NCI-H748 treated with DMSO at 0.1 percent for 48 hours (cell line): ENCODE results near the gene C7orf57.
"Not testable (repeated sequence)": the region's sequence is repeated elsewhere in the genome, so short reads cannot be mapped to it uniquely, and the experiment has no call there.

ENCODE experiments used
- DNase-seq: peaks from one replicate; lab custom pipeline; 2025; lab: John Stamatoyannopoulos, UW

Gene C7orf57

DNA sequence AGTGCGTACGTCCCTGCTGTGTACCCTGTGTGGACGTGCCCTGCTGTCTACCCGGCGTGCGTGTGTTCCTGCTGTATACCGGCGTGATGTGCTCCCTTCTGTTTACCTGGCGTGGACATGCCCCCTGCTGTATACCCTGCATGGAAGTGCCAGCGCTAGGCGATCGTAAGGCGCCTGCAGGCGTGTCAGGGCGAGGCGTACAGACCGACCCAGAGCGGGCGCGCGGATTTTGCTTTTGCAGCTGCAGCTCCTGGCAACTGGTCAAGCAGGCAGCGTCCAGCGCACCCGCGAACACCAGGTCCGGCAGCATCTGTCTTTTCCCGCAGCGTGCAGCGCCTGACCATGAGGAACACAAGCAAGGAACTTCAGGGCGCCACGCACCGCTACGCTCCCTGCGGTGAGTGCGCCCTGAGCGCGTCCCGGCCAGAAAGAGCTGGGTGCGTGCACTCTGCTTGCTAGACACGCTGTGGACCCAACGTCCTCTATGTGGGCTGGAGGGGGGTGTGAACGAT, 680 bp downstream of the C7orf57 start:
- no peak for DNase-seq

DNA sequence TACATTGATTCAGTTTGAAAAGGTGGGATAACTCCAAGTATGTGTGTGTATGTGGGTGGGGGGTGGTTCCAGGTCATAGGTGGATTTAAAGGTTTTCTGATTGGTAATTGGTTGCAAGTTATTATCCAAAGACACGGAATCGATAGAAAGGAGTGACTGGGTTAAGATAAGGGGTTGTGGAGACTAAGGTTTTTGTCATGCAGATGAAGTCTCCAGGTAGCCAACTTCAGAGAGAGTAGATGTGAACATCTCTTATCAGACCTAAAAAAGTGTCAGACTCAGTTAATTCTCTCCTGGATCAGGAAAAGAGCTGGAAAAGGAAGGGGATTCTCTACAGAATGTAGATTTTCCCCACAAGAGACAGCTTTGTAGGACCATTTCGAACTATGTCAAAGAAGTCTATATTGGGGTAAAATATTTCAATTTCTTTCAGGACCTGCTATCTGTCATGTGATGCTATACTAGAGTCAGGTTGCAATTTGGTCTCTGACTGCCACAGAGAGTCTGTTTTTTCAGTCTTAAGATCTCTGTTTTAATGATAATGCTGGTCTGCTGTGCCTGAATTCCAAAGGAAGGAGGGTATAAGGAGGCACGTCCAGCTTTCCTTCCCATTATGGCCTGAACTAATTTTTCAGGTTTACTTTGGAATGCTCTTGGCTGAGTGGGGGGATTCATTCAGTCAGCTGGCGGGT, 3.6 kb downstream of the C7orf57 start:
- DNase-seq, result no peak

DNA sequence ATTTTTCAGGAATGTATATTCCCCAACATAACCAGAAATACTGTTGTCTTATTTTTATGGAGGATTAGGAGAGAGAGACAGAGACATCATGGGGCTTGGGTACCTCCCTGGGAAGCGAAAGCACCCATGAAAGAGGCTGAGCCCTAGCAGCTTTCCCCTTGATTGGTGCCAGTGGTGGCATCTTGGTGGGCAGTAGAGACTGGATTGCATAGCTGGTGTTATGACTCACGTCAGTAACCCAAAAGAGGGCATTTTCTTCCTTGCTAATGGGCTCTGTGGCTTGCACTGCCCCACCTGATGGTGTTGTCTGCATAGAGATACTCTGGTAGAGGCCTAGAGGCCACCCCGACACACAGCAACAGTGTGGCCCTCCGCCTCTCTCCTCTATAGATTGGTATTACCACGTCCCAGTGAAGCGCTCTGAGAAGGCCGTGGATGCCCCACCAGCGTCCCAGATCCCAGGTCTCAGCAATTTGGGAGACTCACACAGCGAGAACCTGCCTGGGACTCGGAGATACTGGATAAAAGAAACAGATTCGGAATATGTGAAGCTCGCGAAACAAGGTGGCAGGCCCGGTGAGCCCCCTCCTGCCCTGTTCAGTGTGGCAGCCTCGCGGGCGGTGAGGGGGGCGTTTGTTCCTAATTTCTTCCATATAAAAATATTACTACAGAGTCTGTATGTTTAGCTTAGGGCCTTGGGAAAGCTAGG, 5.8 kb downstream of the C7orf57 start:
- DNase-seq, result no peak

DNA sequence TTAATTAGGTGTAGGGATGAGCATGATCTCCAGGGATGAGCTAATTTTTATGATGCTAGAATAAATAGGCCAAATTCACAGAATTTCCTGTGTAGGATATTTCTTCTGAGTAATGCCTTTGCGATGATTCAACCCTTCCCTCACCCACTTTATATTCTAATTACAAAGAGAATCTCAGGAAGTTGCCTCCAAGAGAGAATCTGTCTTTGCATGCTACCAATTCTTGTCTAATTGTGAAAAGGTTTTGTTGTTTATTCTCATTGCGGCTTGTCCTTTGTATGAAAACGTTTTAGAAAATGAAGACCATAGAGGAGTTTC, 6.3 kb downstream of the C7orf57 start:
- DNase-seq, result no peak

DNA sequence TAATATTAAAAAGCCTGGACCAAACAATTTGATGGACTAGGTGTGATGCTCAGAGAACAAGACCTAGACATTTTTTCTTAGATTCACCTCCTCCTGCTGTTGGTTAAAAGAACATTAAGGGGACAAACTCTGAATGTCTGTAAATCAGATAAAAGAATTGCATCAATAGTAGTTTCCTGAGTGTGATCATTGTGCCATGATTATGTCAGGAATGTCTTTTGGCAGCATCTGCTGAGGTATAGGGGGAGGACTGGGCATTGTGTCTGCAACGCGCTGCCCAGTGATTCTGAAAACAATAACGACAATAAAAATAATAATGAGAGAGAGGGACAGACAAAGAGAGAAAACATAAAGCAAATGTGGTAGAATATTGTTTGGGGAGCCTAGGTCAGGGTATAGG, 6.9 kb downstream of the C7orf57 start:
- no peak for DNase-seq

DNA sequence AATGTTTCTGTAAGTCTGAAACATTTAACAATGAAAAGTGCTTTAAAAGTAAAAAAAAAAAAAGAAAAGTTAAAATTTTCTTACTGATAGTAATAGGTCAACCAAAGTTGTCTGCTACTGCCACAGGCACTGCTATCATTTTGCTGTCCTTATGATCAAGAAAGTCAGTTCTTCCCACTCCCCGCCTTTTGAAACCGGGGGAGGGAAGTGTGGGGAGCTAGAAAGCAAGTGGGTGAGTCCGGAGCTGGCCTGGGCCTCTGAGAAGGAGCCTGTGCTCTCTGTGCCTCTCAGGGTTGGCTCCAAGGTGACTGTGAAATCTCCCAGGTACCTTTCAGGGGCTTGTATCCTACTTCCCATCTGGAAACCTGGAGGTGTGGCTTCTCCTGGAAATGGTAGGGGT, 7.3 kb downstream of the C7orf57 start:
- DNase-seq, result no peak

DNA sequence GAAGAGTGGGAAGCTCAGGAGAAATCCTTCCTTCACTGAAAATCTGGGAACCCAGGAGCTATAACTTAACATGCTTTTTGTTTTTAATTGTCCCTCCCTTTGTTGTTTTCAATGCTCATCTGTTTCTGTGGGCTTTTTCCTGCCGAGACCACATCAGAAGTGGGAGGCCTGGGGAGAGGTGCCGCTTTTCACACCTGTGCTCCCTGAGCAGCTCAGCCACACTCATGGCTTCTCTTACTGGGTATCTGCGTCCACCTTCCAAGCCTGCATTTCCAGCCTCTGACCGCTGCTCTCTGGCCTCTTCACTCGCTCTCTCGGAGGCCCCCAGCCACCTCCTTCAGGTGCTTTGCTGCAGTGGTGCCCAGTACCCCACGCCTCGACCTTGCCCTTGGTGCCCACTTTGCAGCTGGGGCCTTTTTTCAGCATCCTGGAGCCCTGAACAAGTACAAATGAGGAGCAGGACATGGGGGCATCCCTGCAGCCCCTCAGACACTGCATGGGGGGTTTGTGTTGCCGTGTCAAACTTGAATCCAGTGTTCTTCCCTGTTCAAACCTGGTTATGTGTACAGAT, 9.9 kb downstream of the C7orf57 start:
- DNase-seq, result no peak

DNA sequence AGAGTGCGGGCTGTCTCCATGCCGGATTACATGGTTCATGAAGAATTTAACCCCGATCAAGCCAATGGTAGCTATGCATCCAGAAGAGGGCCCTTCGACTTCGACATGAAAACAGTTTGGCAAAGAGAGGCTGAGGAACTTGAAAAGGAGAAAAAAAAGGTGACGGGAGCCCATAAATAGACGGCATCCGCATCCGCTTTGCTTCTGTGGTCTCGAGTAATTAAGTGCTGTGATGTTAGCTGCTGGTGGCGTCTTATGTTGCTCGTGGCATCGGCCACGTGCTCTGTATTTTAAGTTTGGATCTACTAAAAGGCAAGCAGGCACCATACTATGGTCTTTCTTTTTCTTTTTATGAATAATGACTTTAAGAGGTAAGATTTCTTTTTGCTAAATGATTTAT, 11.1 kb downstream of the C7orf57 start:
- no peak for DNase-seq

DNA sequence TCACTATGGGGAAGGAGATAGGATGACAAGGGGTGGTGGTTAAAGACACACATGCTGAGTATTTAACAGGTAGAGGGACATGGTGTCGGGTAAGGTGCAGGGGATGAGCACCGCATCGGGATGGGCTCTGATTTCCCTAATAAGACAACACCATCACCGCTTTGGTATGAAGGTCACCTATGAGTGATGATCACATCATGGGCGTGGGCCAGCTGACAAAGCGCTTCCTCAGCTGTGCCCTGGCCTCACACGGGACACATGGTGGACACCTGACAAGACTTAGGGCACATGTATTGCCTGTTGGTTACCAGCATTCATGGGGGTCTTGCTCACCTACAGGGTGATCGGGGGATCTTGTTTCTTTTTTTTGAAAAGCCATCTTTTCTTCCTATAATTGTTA, 12.8 kb downstream of the C7orf57 start:
- no peak for DNase-seq

DNA sequence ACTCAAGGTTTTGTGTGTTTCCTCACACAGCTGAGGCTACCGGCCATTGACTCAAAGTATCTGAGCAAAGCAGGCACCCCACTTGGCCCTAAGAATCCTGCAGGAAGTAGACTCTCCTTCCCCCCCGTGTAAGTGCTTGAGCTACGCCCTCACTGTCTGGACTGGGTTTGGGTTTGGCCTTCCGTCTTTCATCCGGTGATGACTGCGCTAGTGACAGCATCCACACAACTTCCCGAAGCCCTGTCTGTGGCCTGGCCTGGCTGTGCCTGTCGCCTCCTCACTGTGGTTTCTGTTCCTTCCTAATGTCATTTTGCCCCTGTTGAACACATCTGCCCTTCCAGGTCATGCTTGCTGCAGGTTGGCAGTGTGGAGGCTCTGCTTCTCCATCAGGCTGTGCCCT, 14.5 kb downstream of the C7orf57 start:
- no peak for DNase-seq

DNA sequence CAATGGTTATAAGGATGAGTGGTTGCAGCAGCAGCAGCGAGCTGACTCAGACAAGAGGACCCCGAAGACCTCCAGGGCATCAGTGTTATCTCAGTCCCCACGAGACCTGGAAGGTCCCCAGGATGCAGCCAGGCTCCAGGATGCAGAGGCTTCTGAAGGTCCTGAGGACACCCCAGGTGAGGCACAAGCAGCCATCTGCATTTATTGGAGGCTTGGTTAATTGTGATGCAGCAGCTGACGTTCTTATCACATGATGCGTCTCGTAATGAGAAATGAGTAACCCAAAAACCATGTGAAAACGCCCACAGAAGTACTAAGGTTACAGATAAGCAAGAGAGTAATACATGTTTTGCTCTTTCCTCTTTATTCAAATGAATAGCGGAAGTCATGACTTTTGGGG, 17.4 kb downstream of the C7orf57 start:
- DNase-seq, result no peak

DNA sequence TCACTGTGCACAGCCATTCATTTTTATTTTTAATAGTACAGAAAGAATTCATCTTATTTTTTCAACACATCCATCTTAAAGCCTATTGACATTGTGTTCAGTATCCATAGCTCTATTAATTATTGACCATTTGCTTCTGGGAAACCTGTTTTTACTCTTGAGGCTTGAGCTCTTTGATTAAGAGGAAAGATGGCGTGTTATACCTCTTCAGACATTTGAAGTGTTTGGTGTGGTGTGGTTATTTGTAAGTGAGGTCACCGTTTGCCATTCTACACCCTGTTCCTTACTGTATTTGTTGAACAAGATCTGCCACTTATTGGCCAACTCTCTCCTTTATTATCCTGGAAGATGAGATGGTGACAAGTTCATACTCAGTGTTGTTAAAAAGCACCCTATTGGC, 18.4 kb downstream of the C7orf57 start:
- no peak for DNase-seq

DNA sequence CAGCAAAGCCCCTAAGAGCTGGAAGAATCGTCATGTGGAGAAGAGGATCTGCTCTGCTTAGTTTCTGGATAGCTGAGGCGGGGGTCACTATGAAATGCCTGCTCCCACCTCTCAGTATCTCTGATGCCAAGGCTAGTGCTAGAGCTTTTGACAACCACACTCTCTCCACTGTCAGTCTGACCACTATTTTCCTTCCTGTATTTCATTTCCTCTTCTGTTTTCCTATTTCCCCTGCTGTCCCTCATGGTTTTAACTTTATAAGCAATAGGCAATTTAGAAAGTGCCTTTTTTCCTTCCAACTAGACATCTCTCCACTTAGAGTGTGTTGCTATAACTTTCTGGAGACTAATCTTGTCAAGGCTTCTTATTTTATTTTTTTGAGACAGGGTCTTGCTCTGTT, 23.6 kb downstream of the C7orf57 start:
- no peak for DNase-seq

DNA sequence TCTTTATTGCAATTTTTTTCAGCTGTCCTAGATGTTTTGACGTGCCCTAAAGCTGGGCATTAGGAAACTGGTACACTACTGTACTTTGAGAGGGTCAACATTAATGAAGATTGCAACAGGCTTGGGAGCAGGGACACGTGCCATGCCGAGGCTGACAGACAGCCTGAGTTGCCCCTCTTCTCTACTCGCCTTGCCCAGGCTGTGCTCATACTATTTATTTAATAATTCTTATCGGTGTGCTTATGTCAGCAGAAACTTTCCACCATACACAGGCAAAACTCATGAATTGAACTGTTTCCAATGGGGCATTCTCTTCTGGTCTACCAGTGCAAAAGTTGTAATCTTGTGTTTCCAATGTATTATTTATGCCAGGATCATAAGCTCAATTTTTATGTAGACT, 24.4 kb downstream of the C7orf57 start:
- no peak for DNase-seq

DNA sequence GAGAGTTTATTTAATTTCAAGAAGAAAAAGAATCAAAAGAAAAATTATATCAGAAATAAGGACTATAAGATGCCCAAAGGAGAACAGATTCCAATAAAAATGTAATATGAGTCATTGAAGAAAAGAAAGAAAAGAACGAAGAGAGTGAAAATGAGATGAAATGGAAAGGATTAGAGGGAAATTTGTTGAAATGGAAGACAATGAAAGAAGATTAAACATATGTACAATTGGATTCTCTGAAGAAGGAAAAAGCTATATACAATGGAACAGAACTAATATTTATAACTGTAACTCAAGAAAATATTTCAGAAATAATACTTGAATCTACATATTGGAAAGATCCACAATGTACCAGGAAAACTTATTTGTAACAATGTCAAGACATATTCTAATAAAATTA, 28.6 kb downstream of the C7orf57 start:
- no peak for DNase-seq

DNA sequence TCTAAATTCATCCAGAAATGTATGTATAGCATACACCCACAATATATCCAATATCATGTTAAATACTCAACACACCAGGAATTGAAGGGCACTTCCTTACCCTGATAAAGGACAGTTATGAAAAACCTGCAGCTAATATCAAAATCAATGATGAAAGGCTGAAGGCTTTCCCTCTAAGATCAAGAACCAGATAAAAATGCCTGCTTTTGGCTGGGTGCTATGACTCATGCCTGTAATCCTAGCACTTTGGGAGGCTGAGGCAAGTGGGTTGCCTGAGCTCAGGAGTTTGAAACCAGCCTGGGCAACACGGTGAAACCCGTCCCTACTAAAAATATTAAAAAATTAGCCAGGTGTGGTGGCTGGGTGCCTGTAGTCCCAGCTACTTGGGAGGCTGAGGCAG, 32.1 kb downstream of the C7orf57 start:
- no peak for DNase-seq

DNA sequence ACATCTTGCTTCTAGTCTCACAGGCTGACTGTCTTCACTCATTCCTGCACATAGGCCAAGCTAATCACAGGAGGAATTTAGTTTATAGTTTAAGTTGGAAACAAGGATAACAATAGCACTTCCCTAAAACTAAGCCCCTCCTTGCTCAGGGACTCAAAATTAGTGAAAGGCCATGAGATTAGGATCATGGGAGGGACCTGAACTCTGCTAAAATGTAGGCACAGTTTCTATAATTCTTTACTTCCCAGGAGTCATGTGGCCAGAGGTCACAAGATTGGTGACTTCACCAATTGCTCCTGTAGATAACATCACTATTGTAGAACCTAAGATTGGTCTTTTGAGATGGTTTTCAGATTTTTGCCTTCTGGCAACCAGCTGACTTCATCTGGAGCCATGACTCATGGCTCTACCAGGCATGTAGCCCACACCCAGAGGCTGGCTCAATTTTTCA, 38.9 kb downstream of the C7orf57 start:
- DNase-seq, result no peak

DNA sequence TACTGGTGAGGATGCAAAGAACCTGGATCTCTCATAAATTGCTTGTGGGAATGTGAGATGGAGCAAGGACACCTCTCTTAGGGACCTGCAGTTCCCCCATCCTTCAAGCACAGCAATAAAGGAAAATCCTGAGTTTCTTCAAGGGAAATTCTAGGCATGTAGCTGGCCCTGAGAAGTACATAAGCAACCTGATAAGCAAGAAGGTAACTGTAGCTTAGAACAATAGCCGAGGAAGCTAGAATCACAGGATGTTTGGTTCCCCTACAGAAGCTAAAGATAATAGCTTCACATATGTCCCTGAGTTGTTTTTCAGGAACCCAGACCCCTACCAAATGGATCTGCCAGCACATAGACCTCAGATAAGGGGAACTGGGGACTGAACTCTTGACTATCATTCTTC, 42.1 kb downstream of the C7orf57 start:
- no peak for DNase-seq

DNA sequence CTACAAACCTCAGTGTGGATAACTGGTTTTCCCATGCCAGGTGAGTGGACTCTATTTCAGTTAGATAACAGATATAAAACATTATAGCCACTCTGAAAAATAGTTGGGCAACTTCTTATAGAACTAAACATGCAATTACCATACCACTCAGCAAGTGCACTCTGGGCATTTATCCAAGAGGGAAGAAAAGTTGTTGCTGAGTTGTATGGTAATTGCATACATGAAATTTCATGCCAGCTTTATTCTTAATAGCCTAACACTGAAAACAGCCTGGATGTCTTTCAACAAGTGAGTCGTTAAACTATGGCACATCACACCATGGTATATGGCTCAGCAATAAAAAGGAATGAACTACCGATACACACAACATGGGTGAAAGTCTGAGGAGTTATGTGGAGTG, 43.1 kb downstream of the C7orf57 start:
- DNase-seq, result no peak

DNA sequence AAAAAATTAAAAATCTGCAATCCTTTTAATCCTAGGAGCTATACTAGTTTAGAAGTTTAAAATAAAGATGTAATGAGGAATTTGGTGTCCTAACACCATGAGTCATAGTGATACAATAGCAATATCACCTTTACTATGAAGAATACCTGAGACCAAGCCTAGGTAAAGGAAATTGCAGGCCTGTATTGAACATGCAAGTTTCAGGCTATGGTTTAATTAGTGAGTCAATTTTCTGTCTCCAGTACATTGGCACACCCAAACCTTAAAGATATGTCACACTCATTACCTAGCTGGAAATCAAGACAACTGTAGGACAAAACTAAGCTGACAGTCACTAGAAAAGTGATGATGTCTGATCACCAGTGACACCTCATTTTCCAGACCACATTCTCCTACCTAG, 47.0 kb downstream of the C7orf57 start:
- not testable (repeated sequence) for DNase-seq

DNA sequence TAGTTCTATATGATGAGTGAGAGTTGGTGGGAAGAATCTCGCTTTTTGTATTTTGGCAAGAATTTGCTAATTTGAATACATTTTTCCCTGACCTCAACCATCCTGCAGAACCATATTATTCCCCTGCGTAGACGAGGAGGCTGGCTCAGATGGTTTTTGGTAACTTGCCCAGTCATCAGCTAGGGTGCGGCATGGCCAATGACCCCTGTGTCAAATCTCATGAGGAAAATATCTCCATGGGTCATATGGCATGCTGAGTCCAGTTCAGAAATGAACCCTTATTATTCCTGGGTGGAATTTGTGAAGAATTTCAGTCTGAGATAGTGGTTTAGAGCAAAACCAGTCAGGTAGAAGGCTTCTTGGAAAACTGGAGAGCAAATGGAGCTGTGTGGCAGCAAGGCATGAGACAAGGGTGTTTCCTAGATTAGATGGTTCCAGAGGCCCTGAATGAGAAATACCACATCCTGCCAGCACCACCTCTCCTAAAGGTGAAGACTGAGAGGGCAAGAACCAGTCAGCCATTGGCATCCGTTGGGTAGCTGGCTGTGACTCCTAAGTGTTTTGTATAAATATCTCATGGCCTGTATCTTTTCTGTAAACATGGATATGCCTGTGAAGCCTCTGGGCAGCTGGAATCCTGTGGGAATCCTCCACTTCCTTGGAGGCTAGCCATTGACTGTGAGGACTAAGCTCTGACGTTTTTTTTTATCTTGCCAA, 47.9 kb downstream of the C7orf57 start:
- no peak for DNase-seq

DNA sequence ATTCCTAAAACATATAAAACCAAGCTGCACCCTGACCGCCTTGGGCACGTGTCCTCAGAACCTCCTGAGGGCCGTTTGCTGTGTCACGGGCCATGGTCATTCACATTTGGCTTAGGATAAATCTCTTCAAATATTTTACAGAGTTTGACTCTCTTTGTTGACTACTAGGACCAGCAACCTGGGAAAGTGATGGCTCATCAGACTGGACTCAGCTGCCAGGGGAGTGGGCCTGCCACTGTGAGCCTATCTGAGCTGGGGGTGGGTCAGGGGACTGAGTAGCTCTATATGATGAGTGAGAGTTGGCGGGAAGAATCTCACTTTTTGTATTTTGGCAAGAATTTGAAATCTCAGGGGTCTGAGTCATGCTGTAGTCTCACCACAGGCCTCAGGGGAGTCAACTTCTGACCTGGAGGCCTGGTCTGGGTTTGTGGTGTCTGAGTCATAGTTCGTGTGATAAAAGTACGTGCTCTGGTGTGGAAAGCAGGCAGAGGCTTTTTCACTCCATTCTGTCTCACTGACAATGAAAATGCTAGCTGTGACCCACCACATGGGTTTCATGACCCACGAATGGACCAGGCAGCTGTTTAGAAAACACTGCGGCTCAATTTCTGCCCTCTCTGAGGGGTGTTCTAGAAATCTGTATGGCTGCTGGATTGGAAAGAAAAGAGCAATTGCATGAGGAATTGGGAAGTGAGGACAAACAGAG, 49.5 kb downstream of the C7orf57 start:
- no peak for DNase-seq
